Smooth muscle cell (in vitro differentiated cells): ENCODE results near the gene INAFM1. TPM values are rescaled to one million over a fixed set of nuclear protein-coding genes. Genes with fewer than 3 reads are reported as not detected.

Experiments
- DNase-seq: peaks from one replicate; lab custom pipeline; 2025; ENCODE audit not compliant: unreplicated experiment; lab: John Stamatoyannopoulos, UW
- H2AFZ ChIP-seq: fragments of 200-600 bp; sonication (generic); 2 replicates; pipeline ENCODE4 v1.6.0; 2016; ENCODE audit warnings: antibody characterized with exemption, low read depth, mild to moderate bottlenecking
- H3F3A ChIP-seq: fragments of 200-600 bp; sonication (generic); 2 replicates; pipeline ENCODE4 v1.6.0; 2017; ENCODE audit warnings: antibody characterized with exemption, low read depth
- H3K27ac ChIP-seq: fragments of 200-600 bp; sonication (generic); 2 replicates; pipeline ENCODE4 v1.5.1; 2016; ENCODE audit warnings: low read depth, mild to moderate bottlenecking
- H3K27me3 ChIP-seq: fragments of 200-600 bp; sonication (generic); 2 replicates; pipeline ENCODE4 v1.6.1; 2016; ENCODE audit warnings: low read depth, mild to moderate bottlenecking
- H3K36me3 ChIP-seq: fragments of 200-600 bp; sonication (generic); 2 replicates; pipeline ENCODE4 v1.5.1; 2016; ENCODE audit warnings: low read depth
- H3K4me1 ChIP-seq: fragments of 200-600 bp; sonication (generic); 2 replicates; pipeline ENCODE4 v1.5.1; 2016; ENCODE audit warnings: low read depth
- H3K4me2 ChIP-seq: fragments of 200-600 bp; sonication (generic); 2 replicates; pipeline ENCODE4 v1.6.0; 2016; ENCODE audit warnings: mild to moderate bottlenecking
- H3K4me3 ChIP-seq: fragments of 200-600 bp; sonication (generic); 2 replicates; pipeline ENCODE4 v1.5.1; 2016; ENCODE audit warnings: mild to moderate bottlenecking
- H3K79me2 ChIP-seq: fragments of 200-600 bp; sonication (generic); 2 replicates; pipeline ENCODE4 v1.6.0; 2016; ENCODE audit warnings: low read depth, mild to moderate bottlenecking
- H3K9ac ChIP-seq: fragments of 200-600 bp; sonication (generic); 2 replicates; pipeline ENCODE4 v1.6.0; 2016; ENCODE audit warnings: low read depth
- H3K9me3 ChIP-seq: fragments of 200-600 bp; sonication (generic); replicated peaks from 2 replicates; pipeline ENCODE4 v1.5.1; 2016; ENCODE audit warnings: low read depth
- H4K20me1 ChIP-seq: fragments of 200-600 bp; sonication (generic); 2 replicates; pipeline ENCODE4 v1.6.0; 2016; ENCODE audit warnings: low read depth
- WGBS: methylation state at CpG from one replicate; pipeline ENCODE4 v1.1.7; 2016; ENCODE audit warnings: low lambda C conversion rate; 5-methylcytosine and 5-hydroxymethylcytosine counted together
- polyA plus RNA-seq: library from polyadenylated mRNA; unstranded; fragments of >200 nt; fragmentation: Nextera tagmentation; extraction: Ambion mirVana; gene quantifications from 2 replicates; pipeline ENCODE4 v1.2.1, GENCODE V29; 2016
- total RNA-seq: library from RNA; depleted of rRNA; stranded (reverse); fragments of >200 nt; gene quantifications from 2 replicates; pipeline ENCODE4 v1.2.3, GENCODE V29; 2014
- TF ChIP-seq, protein P1 (sequence below): fragments of 200-600 bp; sonication (generic); IDR thresholded peaks from 2 replicates; pipeline ENCODE4 v1.5.1; 2017; ENCODE audit warnings: borderline replicate concordance, mild to moderate bottlenecking, antibody characterized with exemption; ENCODE audit not compliant: insufficient read depth, poor library complexity, severe bottlenecking

The INAFM1 gene
- total and polyA plus RNA-seq, 2 experiments from 2014 or later: 7.2 to 29.7 TPM

DNA sequence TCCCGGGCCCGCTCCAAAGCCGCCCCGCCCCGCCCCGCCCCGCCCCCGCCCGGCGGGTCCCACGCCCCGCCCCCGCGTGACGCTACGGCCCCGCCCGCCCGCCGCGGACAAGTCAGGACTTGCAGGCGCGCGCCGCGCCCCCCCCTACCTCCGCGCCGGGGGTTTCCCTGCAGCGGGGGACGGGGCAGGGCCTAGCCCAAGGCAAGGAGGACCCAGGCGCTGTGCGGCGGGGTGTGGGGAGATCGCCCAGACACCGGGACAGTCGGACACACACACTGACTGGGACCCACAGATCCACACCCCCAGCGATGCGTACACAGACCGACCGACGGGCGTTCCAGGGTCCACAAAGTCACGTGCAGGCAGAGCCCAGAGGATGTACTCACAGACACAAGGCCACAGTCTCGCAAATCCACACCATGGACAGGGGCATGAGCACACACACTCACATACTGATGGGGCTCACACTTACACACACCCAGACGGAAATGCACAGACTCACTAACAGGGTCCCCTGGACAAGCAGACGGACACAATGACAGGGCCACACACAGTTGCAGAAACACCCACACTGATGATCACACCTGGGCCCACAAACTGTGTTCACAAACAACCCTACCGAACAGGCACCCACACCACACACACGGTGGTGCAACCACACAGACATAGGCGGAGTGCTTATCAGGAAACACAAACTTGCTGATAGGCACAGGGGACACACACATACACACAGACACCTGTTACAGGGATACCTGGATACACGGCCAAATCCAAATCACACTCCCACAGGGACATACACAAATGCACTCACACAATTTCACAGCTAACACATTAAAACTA, 43.2 kb upstream of the INAFM1 start:
- Histone ChIP-seq H3K4me1 (peaks cover 19% of the 10 kb centered on the region), H3K9ac (peak overlapping the region; percentile 64), H3K79me2 (peaks cover 4% of the 10 kb centered on the region), H3K4me2 (peak overlapping the region; percentile 73), H3K27ac (peak overlapping the region; percentile 92), H3K27me3 (no peaks in the 10 kb centered on the region), H3K36me3 (no peaks in the 10 kb centered on the region), H3K4me3 (peak overlapping the region; percentile 96), H3F3A (peaks cover 46% of the 10 kb centered on the region), H3K9me3 (no peaks in the 10 kb centered on the region), H2AFZ (no peak overlapping the region), H4K20me1 (peaks cover 24% of the 10 kb centered on the region)
- WGBS: 12% methylated on average over 25 of the region's 51 CpGs
- TF ChIP-seq, protein P1, sequence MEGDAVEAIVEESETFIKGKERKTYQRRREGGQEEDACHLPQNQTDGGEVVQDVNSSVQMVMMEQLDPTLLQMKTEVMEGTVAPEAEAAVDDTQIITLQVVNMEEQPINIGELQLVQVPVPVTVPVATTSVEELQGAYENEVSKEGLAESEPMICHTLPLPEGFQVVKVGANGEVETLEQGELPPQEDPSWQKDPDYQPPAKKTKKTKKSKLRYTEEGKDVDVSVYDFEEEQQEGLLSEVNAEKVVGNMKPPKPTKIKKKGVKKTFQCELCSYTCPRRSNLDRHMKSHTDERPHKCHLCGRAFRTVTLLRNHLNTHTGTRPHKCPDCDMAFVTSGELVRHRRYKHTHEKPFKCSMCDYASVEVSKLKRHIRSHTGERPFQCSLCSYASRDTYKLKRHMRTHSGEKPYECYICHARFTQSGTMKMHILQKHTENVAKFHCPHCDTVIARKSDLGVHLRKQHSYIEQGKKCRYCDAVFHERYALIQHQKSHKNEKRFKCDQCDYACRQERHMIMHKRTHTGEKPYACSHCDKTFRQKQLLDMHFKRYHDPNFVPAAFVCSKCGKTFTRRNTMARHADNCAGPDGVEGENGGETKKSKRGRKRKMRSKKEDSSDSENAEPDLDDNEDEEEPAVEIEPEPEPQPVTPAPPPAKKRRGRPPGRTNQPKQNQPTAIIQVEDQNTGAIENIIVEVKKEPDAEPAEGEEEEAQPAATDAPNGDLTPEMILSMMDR: no peak
- peak; percentile 90 for DNase-seq

DNA sequence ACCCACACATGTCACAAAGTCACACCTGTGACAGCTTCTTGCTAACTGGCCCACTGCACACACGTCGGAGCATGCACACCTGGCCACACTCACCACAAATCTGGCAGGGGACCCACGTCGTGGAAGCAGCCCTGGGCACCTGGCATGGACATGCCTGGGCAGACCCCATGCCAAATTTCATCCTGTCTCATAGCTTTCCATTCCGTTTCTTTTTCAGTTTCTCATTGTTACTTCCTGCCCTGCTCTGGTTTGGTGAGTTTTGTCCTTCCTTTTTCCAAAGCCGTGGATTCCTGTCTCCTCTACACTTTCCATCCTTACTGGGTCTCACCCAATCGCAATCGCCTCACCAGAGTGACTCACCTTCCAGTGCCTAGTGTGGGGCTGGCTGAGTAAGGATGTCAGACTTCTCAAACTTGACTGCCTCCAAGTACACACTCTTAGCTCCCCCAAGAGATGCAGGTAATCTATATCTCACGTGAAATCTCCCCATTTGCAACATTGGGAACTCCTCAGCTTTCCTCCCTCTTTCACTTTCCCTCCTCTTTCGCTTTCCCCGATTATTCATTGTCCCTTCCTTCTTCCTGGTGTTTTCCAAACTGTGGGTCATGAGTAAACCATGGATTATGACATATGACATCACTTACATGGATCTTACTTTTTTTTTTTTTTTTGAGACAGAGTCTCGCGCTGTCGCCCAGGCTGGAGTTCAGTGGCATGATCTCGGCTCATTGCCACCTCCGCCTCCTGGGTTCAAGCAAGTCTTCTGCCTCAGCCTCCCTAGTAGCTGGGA, 42.1 kb upstream of the INAFM1 start:
- TF ChIP-seq, protein P1: no peak
- Histone ChIP-seq H3K36me3 (no peaks in the 10 kb centered on the region), H3K9me3 (no peaks in the 10 kb centered on the region), H3K4me3 (peak overlapping the region; percentile 9), H4K20me1 (peaks cover 24% of the 10 kb centered on the region), H3F3A (peaks cover 34% of the 10 kb centered on the region), H3K27me3 (no peaks in the 10 kb centered on the region), H3K79me2 (peaks cover 4% of the 10 kb centered on the region), H3K9ac (peak overlapping the region; percentile 64), H3K4me2 (peak overlapping the region; percentile 73), H3K4me1 (peaks cover 11% of the 10 kb centered on the region), H2AFZ (no peak overlapping the region), H3K27ac (peak overlapping the region; percentile 92)
- 37% methylated on average over 16 of the region's 16 CpGs for WGBS
- DNase-seq: no peak

DNA sequence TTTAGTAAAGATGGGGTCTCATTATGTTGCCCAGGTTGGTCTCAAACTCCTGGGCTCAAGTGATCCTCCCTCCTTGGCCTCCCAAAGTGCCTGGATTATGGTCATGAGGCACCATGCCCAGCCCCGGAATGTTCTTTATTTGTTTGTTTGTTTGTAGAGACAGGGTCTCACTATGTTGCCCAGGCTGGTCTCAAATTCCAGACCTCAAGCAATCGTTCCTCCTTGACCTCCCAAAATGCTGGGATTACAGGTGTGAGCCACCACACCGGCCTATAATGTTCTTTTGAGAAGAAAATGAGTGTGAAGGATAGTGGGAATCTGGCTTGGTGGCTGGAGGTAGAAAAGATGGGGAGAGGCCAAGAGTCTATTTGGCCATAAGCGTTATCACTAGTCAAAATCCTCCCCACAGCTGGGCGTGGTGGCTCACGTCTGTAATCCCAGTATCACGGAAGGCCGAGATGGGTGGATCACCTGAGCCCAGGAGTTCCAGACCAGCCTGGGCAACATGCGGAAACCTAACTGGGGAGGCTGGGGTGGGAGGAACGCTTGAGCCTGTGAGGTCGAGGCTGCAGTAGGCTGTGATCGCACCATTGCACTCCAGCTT, 38.5 kb upstream of the INAFM1 start:
- no peaks in the 10 kb centered on the region for H3K79me2 ChIP-seq
- 96% methylated on average over 12 of the region's 12 CpGs for WGBS
- H4K20me1 ChIP-seq: no peaks in the 10 kb centered on the region
- H3K27ac ChIP-seq: no peak overlapping the region
- peaks cover 12% of the 10 kb centered on the region for H3F3A ChIP-seq
- no peak overlapping the region for H3K4me3 ChIP-seq
- H3K9ac ChIP-seq: no peak overlapping the region
- H3K27me3 ChIP-seq: no peaks in the 10 kb centered on the region
- no peaks in the 10 kb centered on the region for H3K9me3 ChIP-seq
- peaks cover 5% of the 10 kb centered on the region for H3K4me1 ChIP-seq
- no peaks in the 10 kb centered on the region for H3K36me3 ChIP-seq
- TF ChIP-seq, protein P1: no peak
- no peak overlapping the region for H3K4me2 ChIP-seq
- no peak for DNase-seq
- no peak overlapping the region for H2AFZ ChIP-seq
